ENCODE measurements around the gene UBE2I. TPM values are rescaled to one million over a fixed set of nuclear protein-coding genes. Genes with fewer than 3 reads are reported as not detected.

The UBE2I gene
- total RNA-seq, 2 donors from 2014 or later: 58.2 to 110 TPM

DNA sequence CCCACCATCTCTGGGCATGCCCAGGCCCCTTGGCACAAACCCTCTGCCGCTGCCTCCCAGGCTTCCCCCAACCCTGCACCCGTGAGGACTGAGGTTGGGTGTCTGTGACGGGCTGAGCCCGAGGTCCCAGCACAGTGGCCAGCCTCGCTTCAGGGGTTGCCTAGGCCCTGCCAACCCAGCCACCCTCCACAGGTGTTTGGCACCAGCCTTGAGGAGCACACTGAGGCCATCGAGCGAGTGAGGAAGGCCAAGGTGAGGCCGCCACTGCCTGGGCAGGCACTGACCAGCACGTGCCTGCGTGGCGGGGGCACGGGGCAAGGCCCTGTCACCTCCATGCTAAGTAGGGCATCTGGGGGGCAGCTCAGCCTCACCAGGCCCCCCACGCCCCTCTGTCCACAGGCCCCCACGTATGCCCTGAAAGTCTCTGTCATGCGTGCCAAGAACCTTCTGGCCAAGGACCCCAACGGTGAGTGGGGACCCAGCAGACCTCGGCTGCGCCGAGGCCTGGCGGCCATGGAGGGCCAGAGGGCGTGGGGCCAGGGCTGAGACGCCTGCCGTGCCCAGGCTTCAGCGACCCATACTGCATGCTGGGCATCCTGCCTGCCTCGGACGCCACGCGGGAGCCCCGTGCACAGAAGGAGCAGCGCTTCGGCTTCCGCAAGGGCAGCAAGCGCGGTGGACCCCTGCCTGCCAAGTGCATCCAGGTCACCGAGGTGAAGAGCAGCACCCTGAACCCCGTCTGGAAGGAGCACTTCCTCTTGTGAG, 31.5 kb downstream of the UBE2I start:
- Histone ChIP-seq H3K36me3 (no peaks in the 10 kb centered on the region), H3K4me3 (no peak overlapping the region), H3K27ac (no peak overlapping the region), H3K4me1 (replicated peaks) (peaks cover 3% of the 10 kb centered on the region), H3K9me3 (no peaks in the 10 kb centered on the region), H3K27me3 (replicated peaks; ENCODE audit: insufficient read depth) (no peaks in the 10 kb centered on the region)
- TF ChIP-seq POLR2A (IDR thresholded peaks at IDR 0.05): no peak
- TF ChIP-seq, protein P1, sequence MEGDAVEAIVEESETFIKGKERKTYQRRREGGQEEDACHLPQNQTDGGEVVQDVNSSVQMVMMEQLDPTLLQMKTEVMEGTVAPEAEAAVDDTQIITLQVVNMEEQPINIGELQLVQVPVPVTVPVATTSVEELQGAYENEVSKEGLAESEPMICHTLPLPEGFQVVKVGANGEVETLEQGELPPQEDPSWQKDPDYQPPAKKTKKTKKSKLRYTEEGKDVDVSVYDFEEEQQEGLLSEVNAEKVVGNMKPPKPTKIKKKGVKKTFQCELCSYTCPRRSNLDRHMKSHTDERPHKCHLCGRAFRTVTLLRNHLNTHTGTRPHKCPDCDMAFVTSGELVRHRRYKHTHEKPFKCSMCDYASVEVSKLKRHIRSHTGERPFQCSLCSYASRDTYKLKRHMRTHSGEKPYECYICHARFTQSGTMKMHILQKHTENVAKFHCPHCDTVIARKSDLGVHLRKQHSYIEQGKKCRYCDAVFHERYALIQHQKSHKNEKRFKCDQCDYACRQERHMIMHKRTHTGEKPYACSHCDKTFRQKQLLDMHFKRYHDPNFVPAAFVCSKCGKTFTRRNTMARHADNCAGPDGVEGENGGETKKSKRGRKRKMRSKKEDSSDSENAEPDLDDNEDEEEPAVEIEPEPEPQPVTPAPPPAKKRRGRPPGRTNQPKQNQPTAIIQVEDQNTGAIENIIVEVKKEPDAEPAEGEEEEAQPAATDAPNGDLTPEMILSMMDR (IDR thresholded peaks at IDR 0.05): no peak
- TF ChIP-seq POLR2AphosphoS5 (IDR thresholded peaks at IDR 0.05): no peak
- intact Hi-C loops (cut with DNase I): no loop called here
- DNase-seq (ENCODE audit: low spot score): no peak
- 90% methylated on average over 36 of the region's 36 CpGs for WGBS

- Histone ChIP-seq H3K27ac (no peak overlapping the region), H3K4me3 (no peak overlapping the region), H3K36me3 (no peaks in the 10 kb centered on the region), H3K4me1 (replicated peaks) (peaks cover 3% of the 10 kb centered on the region), H3K27me3 (replicated peaks; ENCODE audit: insufficient read depth) (no peaks in the 10 kb centered on the region), H3K9me3 (no peaks in the 10 kb centered on the region)
- WGBS: 87% methylated on average over 30 of the region's 39 CpGs
- DNase-seq (ENCODE audit: low spot score): no peak
- TF ChIP-seq, protein P1 (IDR thresholded peaks at IDR 0.05): no peak
- TF ChIP-seq POLR2A (IDR thresholded peaks at IDR 0.05): no peak
- no peak for TF ChIP-seq POLR2AphosphoS5 (IDR thresholded peaks at IDR 0.05)
- intact Hi-C loops (cut with DNase I): no loop called here
These were observed 32.3 kb downstream of the UBE2I start for GRCh38 chr16:1341495-1342420.

GRCh38 chr16:1342526-1343427, 33.3 kb downstream of the UBE2I start:
- Histone ChIP-seq H3K27ac (no peak overlapping the region), H3K4me3 (peak overlapping the region in 1 of 2 donors; percentile 10), H3K4me1 (replicated peaks) (peaks cover 3% of the 10 kb centered on the region), H3K9me3 (no peaks in the 10 kb centered on the region), H3K36me3 (no peaks in the 10 kb centered on the region), H3K27me3 (replicated peaks; ENCODE audit: insufficient read depth) (no peaks in the 10 kb centered on the region)
- TF ChIP-seq POLR2AphosphoS5 (IDR thresholded peaks at IDR 0.05) (peak; percentile 50), POLR2A (IDR thresholded peaks at IDR 0.05) (no peak)
- DNase-seq (ENCODE audit: low spot score): peak; percentile 97
- 9% methylated on average over 40 of the region's 49 CpGs for WGBS
- intact Hi-C loops (cut with DNase I): no loop called here

DNA sequence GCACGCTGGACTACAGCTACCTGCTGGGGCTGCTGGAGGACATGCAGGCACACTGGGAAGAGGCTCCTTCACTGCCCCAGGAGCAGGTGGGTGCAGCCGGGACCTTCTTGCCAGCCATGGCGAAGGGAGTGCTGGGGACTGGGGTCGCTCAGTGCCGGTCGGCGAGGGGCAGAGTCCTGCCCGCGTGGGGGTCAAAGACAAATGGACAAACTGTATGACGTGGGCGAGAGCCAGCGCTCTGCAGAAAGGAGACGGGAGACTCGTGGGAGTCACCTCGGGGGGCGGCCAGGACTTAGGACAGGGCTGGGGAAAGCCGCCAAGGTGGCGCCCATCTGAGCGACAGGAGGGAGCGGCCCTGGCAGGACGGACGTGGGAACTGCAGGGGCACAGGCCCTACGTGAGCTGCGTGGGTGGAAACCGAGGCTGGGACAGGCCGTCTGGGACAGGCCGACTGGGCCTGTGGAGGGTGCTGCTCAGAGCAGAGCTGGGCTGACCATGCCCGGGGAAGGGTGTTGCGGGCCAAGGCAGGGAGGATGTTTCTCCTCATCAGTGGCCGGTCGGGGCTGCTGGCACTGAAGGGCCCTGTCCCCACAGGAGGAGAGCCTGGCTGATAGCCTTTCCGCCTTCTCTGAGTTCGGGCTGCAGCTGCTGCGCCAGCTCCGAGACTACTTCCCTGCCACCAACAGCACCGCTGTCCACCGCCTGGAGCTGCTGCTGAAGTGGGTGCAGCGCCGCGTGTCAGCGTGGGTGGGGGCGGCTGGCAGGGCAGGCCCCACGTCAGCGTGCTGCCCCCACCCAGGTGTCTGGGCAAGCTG, 34.2 kb downstream of the UBE2I start:
- intact Hi-C loops (cut with DNase I): no loop called here
- peak overlapping the region in 1 of 2 donors; percentile 10 for H3K4me3 ChIP-seq

More for the DNA sequence above, 34.2 kb downstream of the UBE2I start:
- Histone ChIP-seq H3K36me3 (peaks cover 0 to 7% of the 10 kb centered on the region in 2 donors), H3K9me3 (no peaks in the 10 kb centered on the region), H3K27me3 (replicated peaks; ENCODE audit: insufficient read depth) (no peaks in the 10 kb centered on the region), H3K4me1 (replicated peaks) (peaks cover 3% of the 10 kb centered on the region), H3K27ac (no peak overlapping the region)
- no peak for DNase-seq (ENCODE audit: low spot score)
- WGBS: 55% methylated on average over 44 of the region's 44 CpGs
- no peak for TF ChIP-seq POLR2A (IDR thresholded peaks at IDR 0.05)
- TF ChIP-seq POLR2AphosphoS5 (IDR thresholded peaks at IDR 0.05): no peak
- TF ChIP-seq, protein P1 (IDR thresholded peaks at IDR 0.05): no peak

All from prostate gland (tissue), 2 donors.